IPS-NIHi7 (cell line): Measurements from ENCODE around the gene LRRC28.

Experiments used
- DNase-seq: peaks from one replicate; pipeline ENCODE4 v3.0.0; 2012; ENCODE audit warnings: mixed read lengths; ENCODE audit errors: extremely low spot score

Gene LRRC28

DNA sequence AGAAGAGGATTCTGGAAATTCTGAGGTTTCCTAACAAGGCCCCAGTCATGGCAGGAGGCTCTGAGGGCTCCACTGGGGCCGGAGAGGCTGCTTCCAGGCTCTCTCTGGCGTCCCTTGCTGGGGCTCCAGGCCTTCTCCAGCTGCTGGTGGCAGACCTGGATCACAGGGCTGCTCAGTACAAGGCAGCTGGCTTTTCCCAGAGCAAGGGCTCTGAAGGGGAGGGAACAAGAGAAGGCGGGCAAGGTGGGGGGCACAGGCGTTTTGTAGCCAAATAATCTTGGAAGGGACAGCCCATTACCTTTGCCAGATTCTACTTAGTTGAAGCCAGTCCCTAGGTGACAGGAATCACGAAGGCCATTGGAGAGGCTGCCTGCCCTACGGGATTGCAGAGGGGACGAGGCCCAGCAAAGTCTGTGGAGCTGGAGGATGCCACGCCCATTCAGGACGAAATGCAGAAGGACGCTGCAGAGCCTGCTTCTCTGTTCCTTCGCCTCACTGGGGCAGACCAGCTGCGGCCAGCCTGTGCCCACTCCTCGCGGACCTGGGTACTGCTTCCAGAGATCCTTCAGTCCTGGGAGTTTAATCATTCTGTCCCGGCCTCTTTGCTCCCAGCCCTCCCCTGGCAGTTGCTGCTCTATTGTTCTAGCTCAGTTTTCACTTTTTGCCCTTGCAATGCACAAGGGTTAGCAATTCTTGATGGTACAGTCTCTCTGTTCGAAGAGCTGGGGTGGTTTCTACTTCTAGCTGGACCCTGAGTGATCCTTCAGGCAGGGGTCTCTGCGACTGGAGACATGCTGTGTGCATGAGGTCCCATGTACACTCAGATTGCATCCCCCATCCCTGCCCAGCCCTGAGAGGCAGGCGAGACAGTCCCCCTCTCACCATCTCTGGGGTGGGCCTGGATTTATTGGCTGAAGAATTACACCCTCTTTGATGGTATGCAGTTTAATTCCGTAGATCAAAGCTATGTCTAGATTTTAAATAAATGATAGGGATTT lies 165.2 kb downstream of the LRRC28 start:
- DNase-seq = no peak

GRCh38 chr15:99421172-99421656 lies 169.9 kb downstream of the LRRC28 start:
- DNase-seq = no peak

DNA sequence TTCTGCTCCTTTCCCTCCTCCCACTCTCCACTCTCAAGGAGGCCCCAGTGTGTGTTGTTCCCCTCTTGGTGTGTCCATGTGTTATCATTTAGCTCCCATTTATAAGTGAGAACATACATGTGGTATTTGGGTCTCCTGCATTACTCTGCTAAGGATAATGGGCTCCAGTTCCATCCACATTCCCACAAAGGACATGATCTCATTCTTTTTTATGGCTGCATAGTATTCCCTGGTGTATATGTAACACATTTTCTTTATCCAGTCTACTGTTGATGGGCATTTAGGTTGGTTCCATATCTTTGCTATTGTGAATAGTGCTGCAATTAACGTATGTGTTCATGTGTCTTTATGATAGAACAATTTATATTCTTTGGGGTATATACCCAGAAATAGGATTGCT lies 170.5 kb downstream of the LRRC28 start:
- DNase-seq = no peak

DNA sequence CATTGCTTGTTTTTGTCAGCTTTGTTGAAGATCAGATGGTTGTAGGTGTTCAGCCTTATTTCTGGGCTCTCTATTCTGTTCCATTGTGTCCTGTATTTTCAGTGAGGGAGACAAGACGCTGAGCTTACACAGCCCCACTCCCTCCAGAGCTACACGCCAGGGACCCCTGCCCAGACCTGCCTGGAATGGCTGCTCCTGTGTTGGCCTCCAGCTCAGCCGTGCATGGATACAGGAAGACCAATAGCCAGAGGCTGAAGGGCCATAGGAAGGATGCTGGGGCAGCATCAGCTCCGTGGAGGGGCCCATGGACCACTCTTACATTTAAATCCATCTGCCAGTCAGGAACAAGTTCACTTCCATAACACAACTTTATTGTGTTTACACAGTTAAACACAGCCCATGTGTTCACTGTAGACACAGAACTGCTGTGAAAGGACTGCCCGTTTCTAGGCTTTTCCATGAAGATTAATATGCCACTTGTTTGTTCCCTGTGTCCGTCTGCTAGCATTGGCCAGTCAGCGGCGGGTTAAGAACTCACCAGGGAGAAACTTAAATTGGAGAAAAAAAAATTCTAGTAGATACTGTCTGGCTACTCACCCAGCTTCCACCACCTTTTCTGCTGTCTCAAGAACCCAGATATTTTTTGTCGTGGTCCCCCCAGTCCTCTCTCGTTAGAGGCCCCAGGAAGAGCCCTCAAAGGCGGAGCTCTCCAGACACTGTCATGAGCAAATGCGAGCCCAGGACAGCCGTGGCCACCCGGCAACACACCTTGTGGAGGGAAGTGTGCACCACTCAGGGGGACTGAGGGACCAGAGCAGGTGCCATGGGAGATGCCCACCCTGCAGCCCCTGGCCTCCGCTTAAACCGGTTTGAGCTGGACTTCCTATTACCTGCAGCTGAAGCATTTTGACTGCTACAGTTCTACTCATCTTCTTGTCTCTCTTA lies 172.2 kb downstream of the LRRC28 start:
- no peak for DNase-seq

- no peak for DNase-seq
Measured at GRCh38 chr15:99424131-99424571, 172.9 kb downstream of the LRRC28 start.

GRCh38 chr15:99424978-99425656 lies 173.8 kb downstream of the LRRC28 start:
- DNase-seq = no peak

DNA sequence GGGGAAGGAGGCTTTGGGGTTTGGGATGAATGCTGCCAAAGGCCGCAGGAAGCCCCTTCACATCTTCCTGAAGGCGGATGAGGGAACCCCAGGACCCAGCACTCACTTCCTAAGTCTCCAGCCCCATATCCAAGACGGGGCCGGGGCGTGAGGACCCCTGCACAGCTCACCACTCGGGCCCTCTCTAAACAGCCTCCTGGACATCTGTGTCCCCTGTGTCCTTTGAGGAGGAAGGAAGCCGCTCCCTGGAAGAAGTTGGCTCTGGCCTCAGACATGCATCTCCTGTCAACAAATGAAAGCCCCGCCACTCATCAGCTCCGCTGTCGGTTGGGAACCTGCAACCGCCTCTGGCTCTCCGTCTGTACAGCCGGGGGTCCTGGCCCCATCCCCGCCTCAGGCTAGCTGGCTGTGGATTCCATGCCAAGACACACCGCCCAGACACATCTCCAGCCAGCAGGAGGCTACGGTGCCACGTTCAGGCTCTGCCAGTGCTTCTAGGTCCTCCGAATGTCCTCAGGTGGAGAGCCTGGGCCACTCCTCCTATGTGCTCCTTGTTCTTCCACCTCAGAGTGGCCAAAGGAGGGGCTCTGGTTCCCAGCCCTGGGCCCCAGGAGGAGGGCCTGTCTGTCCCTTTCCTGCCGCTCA lies 174.5 kb downstream of the LRRC28 start:
- no peak for DNase-seq

DNA sequence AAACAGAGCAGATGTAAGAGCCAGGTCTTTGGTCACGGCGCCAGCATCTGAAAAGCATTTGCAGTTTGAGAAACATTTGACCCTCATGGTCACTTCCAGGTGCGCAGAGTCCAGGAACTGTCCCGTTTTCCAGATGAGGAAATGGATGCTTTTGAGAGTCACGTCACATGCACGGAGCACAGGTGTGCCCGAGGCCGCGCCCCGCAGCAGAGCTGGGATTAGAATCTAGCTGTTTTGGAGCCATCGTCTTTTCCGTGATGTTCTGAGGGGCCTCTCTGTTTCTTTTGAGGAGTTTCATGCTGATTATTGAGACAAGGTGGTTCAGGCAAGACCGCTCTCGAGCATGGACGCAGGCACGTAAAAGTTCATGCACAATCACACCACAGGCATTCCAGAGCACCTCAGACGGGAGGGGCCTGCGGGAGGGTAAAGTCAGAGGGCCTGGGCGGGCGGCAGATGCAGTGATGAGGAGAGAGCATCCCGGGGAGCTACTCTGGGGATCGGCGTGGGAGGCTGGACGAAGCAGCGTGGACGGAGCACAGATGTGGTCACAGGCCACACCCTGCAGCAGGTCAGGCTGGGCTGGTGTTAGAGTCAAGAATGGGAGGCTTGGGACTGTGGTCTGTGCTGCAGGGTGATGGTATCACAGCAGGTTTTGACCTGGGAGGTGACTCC lies 175.3 kb downstream of the LRRC28 start:
- DNase-seq = no peak

DNA sequence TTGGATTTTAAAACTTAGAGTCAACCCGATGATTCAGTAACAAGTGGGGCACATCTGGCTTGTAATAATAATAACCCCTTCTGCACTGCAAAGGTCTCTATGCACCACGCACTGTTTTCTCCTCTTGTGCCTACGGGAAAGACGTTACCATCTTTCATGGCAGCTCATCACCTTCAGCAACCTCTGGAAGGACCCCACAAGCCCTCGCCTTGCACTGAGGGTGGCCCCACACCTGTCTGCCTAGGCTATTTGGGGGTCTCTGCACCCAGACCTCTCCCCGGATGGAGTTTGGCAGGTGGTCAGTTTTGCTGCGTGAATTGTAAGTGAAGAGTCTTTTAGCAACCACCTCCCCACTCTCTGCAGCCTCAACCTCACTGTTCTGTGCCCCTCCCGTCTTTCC lies 175.9 kb downstream of the LRRC28 start:
- no peak for DNase-seq

DNA sequence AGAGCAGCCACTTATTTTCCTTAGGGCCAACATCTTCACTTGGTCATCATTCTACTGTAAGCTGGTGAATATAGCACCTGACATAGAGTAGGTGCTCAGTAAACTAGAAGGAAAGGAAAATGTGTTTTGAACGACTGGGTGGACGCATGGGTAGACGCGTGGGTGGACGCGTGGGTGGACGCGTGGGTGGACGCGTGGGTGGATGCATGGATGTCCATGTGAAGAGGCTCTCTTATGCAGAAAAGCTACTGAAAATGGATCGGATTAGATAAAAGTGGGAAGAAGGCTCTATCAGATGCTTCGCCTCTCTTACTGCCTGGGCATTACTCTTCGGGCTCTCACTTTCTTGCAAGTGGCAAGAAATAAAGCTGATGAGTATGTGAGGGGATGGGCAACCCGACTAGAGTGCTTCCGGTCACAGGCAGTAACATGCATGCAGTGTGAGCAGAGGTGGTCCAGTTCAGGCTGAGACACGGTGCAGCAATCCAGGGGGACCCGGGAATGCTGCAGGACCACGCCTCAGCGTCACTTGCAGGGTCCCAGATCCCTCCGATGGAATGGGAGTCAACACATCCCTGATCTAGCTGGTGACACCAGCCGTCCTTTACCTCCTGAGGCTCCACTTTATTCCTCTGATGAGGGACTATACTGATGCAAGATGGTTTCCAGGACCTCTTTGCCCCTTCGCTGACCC lies 176.5 kb downstream of the LRRC28 start:
- DNase-seq = no peak

DNA sequence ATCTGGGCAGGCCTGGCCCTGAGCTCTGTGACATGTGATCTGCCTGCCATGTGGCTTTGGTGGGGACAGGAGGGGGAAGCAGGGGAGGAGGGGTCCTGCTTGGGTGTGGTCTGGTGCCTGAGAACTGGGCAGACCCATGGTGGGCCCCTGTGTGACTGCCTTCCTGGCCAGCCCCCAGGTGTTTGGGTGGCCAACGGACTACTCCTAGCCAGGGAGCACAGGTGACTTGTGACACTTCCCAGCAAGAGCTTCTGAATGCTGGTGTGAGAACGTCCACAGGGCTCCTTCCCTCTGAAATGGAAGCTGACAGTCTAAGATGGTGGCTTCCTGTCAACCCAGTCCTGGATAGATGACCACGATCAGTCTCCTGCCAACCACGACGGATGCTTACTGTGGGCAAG lies 178.4 kb downstream of the LRRC28 start:
- no peak for DNase-seq

DNA sequence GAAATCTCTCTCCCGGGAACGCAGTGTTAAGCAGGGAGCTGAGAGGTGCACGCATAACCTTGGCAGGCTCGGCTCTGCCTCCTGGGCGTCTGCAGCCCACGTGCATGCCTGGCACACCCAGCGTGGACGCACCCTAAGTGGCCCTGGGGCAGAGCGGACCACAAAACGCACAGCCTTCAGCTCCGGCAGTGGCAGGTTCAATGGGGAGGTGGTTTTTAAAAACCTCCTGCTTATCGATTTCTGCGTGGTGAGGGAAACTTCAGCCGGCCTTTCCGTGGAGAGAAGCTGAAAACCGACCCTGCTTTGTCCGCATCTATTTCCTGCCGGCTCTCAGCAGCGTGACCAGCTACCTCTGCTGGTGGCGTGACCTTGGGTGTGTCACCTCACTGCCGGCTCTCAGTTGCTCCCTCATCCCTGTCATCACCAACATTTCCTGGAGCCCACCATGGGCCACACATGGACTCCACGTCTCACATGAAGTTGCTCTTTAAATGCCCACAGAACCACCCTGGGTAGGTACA lies 179.7 kb downstream of the LRRC28 start:
- DNase-seq = no peak

- no peak for DNase-seq
Measured at GRCh38 chr15:99431661-99432091, 180.4 kb downstream of the LRRC28 start.

- DNase-seq = no peak
Measured at GRCh38 chr15:99432271-99433025, 181.2 kb downstream of the LRRC28 start.

DNA sequence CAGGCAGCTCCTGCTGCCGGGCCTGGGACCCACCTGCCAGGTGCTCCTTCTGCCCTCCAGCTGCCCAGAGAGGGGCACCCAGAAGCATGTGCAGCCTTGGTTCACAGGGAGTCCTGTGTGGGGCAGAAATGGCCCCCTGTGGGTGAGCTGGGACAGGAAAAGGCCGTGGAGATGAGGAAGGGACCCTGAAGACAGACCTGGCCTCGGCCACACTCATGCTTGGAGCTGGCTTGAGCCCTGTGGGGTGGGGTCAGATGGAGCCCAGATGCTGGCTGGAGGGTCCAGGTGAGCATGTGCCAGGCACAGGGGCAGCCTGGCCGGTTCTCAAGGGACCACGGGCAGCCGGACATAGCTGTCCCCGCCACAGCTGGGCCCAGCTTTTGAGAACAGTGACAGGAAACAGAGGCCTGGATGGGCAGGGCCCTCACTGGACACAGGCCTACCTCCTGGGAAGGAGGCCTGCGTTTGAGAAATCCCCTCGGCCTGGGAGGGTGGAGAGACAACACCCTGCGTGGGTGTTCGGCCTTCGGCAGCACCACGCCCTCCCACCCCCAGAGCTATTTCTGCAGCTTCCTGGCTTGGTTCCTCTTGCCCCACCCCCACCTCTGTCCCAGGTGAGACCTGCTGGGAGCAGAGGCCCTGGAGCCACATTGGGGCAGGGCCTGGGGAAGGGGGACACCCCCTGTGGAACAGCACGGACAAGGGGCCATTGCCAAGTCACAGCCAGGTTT lies 181.9 kb downstream of the LRRC28 start:
- peak; percentile 36 for DNase-seq

GRCh38 chr15:99433757-99434450 lies 182.6 kb downstream of the LRRC28 start:
- no peak for DNase-seq

DNA sequence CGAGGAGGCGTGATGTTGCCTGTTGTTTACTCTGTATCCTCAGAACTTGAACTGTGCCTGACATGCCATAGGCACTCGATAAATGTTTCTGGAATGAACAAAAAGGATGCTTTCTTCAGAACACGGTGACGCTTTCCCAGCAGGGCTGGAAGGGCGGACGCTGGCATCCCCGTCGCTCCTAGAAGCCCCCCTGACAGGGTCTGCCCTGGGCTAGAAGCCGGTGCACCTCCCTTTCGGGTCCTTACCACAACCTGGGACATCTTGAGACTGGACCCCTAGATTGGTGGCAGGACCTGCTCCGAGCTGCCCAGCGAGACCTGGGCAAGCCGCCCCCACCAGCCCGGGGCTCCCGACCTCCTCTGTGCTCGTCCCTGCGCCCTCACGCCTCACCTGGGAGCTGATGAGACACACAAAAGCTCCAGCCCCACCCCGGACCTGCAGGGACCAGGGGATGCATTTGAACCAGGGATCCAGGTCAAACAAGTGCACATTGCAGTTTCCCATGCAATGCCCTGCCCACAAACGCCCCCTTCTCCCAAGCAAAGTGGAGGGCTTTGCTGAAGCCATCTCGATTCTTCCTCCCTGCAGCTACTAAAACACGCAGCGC lies 183.3 kb downstream of the LRRC28 start:
- DNase-seq = no peak
